Transverse colon (tissue), 4 donors: Measurements from ENCODE around the gene A1CF. TPM values are rescaled to one million over a fixed set of nuclear protein-coding genes. Genes with fewer than 3 reads are reported as not detected.
"Not testable (repeated sequence)": the region's sequence is repeated elsewhere in the genome, so short reads cannot be mapped to it uniquely, and the experiment has no call there.

Source experiments
- DNase-seq: peaks from one replicate; pipeline ENCODE4 v3.0.0-alpha.2; 2019
- H3K27ac ChIP-seq, 4 donors: fragments of 200-600 bp; sonication (generic); 2 replicates each; pipeline ENCODE4 v1.5.1; 2016 to 2018; ENCODE audit warnings: inconsistent platforms in 4 of 4
- H3K27me3 ChIP-seq: fragments of 200-600 bp; sonication (generic); 2 replicates; pipeline ENCODE4 v1.5.1; 2017; ENCODE audit warnings: inconsistent platforms
- H3K36me3 ChIP-seq, 4 donors: fragments of 200-600 bp; sonication (generic); 2 replicates each; pipeline ENCODE4 v1.5.1; 2017 to 2019; ENCODE audit warnings: inconsistent platforms in 4 of 4
- H3K4me1 ChIP-seq, 4 donors: fragments of 200-600 bp; sonication (generic); 2 replicates each; pipeline ENCODE4 v1.5.1; 2017 to 2020; ENCODE audit warnings: inconsistent platforms in 4 of 4
- H3K4me3 ChIP-seq, 4 donors: fragments of 200-600 bp; sonication (generic); 1 replicate in 1 of 4; 2 replicates in 3 of 4; pipeline versions ENCODE4 v1.5.1 to v1.6.1; 2017 to 2019; ENCODE audit warnings: inconsistent platforms in 4 of 4
- H3K9me3 ChIP-seq, 2 donors: fragments of 200-600 bp; sonication (generic); 2 replicates each; pipeline ENCODE4 v1.5.1; 2017 to 2019; ENCODE audit warnings: inconsistent platforms in 2 of 2
- EP300 ChIP-seq: sonication (generic); formaldehyde crosslinking; IDR thresholded peaks from one replicate; pipeline ENCODE4 v1.6.1; 2017; ENCODE audit warnings: antibody characterized with exemption, low read depth
- POLR2A ChIP-seq: fragments of 450-650 bp; IDR thresholded peaks from one replicate; pipeline ENCODE4 v1.6.1; 2016; ENCODE audit warnings: antibody characterized with exemption, mild to moderate bottlenecking, moderate library complexity
- POLR2AphosphoS5 ChIP-seq, 3 donors: sonication (generic); formaldehyde crosslinking; IDR thresholded peaks; one replicate each; pipeline ENCODE4 v1.6.1; 2016; ENCODE audit warnings: antibody characterized with exemption in 3 of 3
- whole genome bisulfite sequencing, 2 donors: methylation state at CpG; one replicate each; pipeline ENCODE4 v1.1.5; 2018; ENCODE audit warnings: low coverage in 1 of 2; 5-methylcytosine and 5-hydroxymethylcytosine counted together
- in situ Hi-C, 4 donors: fragments of 200-750 bp; cut with MboI; loops; one replicate each; pipeline versions ENCODE4 v1.15.0 to v1.15.1; 2017; ENCODE audit warnings: low sequenced_read_pairs in 3 of 4, low pct_ligation_motif_present in 1 of 4, low pct_unique_long_range_greater_than_20kb in 1 of 4
- intact Hi-C: fragments of 100-400 bp; cut with DNase I; formaldehyde crosslinking; loops from one replicate; pipeline ENCODE4 v1.15.1; 2023; ENCODE audit warnings: low total_unique reads
- total RNA-seq, 4 donors: library from RNA; depleted of rRNA; stranded (reverse); fragments of >200 nt; gene quantifications; one replicate each; pipeline ENCODE4 v1.1.0, GENCODE V29; 2016
- TF ChIP-seq, protein P1 (sequence below), 5 experiments: fragments of 200-600 bp in 3 of 5; fragments of 450-650 bp in 2 of 5; sonication (generic) in 3 of 5; IDR thresholded peaks; 1 replicate in 2 of 5; 2 replicates in 3 of 5; pipeline ENCODE4 v1.5.1; 2016 to 2017; ENCODE audit warnings: antibody characterized with exemption in 5 of 5, inconsistent platforms in 3 of 5, mild to moderate bottlenecking in 2 of 5, moderate library complexity in 1 of 5

Gene A1CF
- total RNA-seq, 4 donors from 2014 or later: 31.0 to 90.6 (median 63.4) TPM

DNA sequence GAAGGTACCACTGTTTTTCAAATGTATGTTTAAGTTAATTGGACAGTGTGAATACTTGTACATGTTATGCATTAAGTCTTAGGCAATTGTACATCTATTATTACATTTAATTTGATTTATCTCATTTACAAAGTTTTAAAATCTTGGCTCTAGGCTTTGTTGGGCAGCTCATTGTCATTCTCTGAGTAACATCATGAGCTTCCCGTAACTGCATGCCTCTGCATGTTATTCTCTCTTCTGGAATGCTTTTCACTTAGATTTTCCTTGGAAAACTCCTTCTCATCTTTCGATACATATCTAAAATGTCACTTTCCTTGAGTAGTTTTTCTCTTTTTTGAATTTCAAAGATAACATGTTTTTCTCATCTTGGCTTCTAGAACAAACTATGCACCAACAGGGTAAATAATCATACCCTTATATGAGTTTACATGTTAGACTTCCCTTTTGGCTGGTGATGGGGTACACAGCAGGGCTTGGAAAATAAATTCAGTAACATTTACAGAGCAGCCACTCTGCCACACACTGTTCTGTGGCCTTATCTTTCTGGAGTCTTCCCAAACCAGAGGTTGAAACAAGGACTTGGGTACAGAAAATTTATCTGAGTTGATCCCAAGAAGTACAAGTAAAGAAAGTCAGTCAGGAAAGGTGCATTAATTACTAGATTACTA is 42.2 kb upstream of the A1CF start:
- H3K27ac ChIP-seq: no peak overlapping the region
- in situ Hi-C loops: no loop called here
- WGBS, 2 donors: 78 to 95% methylated on average over 2 of the region's 2 CpGs

DNA sequence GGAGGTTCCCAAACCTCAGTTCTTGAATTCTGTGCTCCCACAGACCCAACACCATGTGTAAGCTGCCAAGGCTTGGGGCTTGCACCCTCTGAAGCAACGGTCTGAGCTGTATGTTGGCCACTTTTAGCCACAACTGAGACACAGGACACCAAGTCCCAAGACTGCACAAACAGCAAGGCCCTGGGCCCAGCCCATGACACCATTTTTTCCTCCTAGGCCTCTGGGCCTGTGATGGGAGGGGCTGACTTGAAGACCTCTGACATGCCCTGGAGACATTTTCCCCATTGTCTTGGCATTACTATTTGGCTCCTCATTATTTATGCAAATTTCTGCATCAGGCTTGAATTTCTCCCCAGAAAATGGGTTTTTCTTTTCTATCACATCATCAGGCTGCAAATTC is 38.0 kb upstream of the A1CF start:
- H3K4me3 ChIP-seq, DNase-seq, H3K27me3 ChIP-seq, H3K4me1 ChIP-seq, H3K27ac ChIP-seq, in situ Hi-C loops, H3K36me3 ChIP-seq, intact Hi-C loops, H3K9me3 ChIP-seq: not testable (repeated sequence)
- WGBS, 2 donors: 38% methylated on average over 1 of the region's 1 CpG; no CpG with 5 or more reads in 1 of the 2 donors

More for the DNA sequence above, 42.2 kb upstream of the A1CF start:
- H3K4me3 ChIP-seq: no peak overlapping the region
- no peaks in the 10 kb centered on the region for H3K4me1 ChIP-seq
- no peaks in the 10 kb centered on the region for H3K36me3 ChIP-seq
- intact Hi-C loops: no loop called here
- H3K27me3 ChIP-seq: no peaks in the 10 kb centered on the region
- TF ChIP-seq EP300 (no peak), POLR2A (no peak), POLR2AphosphoS5 (IDR thresholded peaks at IDR 0.05) (no peak)
- TF ChIP-seq, protein P1, sequence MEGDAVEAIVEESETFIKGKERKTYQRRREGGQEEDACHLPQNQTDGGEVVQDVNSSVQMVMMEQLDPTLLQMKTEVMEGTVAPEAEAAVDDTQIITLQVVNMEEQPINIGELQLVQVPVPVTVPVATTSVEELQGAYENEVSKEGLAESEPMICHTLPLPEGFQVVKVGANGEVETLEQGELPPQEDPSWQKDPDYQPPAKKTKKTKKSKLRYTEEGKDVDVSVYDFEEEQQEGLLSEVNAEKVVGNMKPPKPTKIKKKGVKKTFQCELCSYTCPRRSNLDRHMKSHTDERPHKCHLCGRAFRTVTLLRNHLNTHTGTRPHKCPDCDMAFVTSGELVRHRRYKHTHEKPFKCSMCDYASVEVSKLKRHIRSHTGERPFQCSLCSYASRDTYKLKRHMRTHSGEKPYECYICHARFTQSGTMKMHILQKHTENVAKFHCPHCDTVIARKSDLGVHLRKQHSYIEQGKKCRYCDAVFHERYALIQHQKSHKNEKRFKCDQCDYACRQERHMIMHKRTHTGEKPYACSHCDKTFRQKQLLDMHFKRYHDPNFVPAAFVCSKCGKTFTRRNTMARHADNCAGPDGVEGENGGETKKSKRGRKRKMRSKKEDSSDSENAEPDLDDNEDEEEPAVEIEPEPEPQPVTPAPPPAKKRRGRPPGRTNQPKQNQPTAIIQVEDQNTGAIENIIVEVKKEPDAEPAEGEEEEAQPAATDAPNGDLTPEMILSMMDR (IDR thresholded peaks at IDR 0.05): no peak
- H3K9me3 ChIP-seq: peaks cover 8% of the 10 kb centered on the region in 2 donors
- DNase-seq: no peak

GRCh38 chr10:50919010-50919409 is 33.6 kb upstream of the A1CF start:
- in situ Hi-C loops: no loop called here

GRCh38 chr10:50918529-50918928 is 33.1 kb upstream of the A1CF start:
- Histone ChIP-seq H3K4me1 (no peaks in the 10 kb centered on the region), H3K36me3 (no peaks in the 10 kb centered on the region), H3K4me3 (no peak overlapping the region), H3K27ac (no peak overlapping the region), H3K9me3 (peaks cover 6 to 7% of the 10 kb centered on the region in 2 donors), H3K27me3 (no peaks in the 10 kb centered on the region)
- in situ Hi-C loops (no loop called here), intact Hi-C loops (no loop called here)
- TF ChIP-seq POLR2AphosphoS5 (IDR thresholded peaks at IDR 0.05) (no peak), EP300 (no peak), POLR2A (no peak)
- TF ChIP-seq, protein P1 (IDR thresholded peaks at IDR 0.05): no peak
- DNase-seq: no peak

More at GRCh38 chr10:50919010-50919409, 33.6 kb upstream of the A1CF start:
- peaks cover 8% of the 10 kb centered on the region in 2 donors for H3K9me3 ChIP-seq
- H3K4me3 ChIP-seq: no peak overlapping the region
- WGBS, 2 donors: 88 to 91% methylated on average over 3 of the region's 3 CpGs
- H3K27me3 ChIP-seq: no peaks in the 10 kb centered on the region
- DNase-seq: no peak
- intact Hi-C loops: no loop called here
- H3K4me1 ChIP-seq: no peaks in the 10 kb centered on the region
- no peak overlapping the region for H3K27ac ChIP-seq
- no peaks in the 10 kb centered on the region for H3K36me3 ChIP-seq
- TF ChIP-seq, protein P1 (IDR thresholded peaks at IDR 0.05): no peak
- TF ChIP-seq EP300 (no peak), POLR2AphosphoS5 (IDR thresholded peaks at IDR 0.05) (no peak), POLR2A (no peak)

DNA sequence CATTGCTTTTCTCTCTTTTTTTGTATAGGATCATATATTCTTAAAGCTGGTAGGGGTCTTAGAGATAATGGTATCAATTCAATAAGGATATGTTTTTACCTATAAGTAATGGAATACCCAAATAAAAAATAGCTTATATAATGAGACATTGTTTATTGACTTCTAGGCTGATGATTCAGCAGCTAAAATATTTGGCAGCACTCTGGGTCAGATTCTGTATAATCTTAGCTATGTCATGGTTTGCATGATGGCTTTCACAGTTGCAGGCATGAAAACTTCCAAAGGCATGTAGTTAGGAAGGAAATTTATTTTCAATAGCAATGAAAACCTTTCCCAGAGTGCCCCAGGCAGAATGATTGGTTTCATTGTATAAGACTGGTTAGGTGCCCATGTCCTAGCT is 32.1 kb upstream of the A1CF start:
- DNase-seq: no peak
- H3K4me3 ChIP-seq: no peak overlapping the region
- H3K36me3 ChIP-seq: no peaks in the 10 kb centered on the region
- TF ChIP-seq, protein P1 (IDR thresholded peaks at IDR 0.05): no peak
- TF ChIP-seq POLR2A (no peak), EP300 (no peak), POLR2AphosphoS5 (IDR thresholded peaks at IDR 0.05) (no peak)
- in situ Hi-C loops (no loop called here), intact Hi-C loops (no loop called here)
- no peaks in the 10 kb centered on the region for H3K4me1 ChIP-seq
- H3K9me3 ChIP-seq: no peaks in the 10 kb centered on the region
- H3K27me3 ChIP-seq: no peaks in the 10 kb centered on the region
- no peak overlapping the region for H3K27ac ChIP-seq
